ENCODE results near the gene FUBP3.

The FUBP3 gene

GRCh38 chr9:130629443-130630070 is 50.2 kb downstream of the FUBP3 start:
- no peaks in the 10 kb centered on the region for H3K27me3 ChIP-seq (ENCODE audit: insufficient read depth, poor library complexity, severe bottlenecking)
- DNase-seq (ENCODE audit: low read depth in 1 of 2, low spot score in 1 of 2): no peak
- TF ChIP-seq CTCF (IDR thresholded peaks at IDR 0.05; ENCODE audit: insufficient read depth, low read length): no peak
- no peak for TF ChIP-seq GABPA (IDR thresholded peaks at IDR 0.05; ENCODE audit: low read depth)
- TF ChIP-seq REST (IDR thresholded peaks at IDR 0.05; ENCODE audit: insufficient replicate concordance, low read depth): no peak
- no peak for TF ChIP-seq POLR2AphosphoS5 (IDR thresholded peaks at IDR 0.05; ENCODE audit: low read depth)
- no peak for TF ChIP-seq SPI1 (IDR thresholded peaks at IDR 0.05; ENCODE audit: borderline replicate concordance, low read depth)
- no peak overlapping the region for H3K27ac ChIP-seq (replicated peaks)
- no peak overlapping the region for H3K4me3 ChIP-seq (replicated peaks; ENCODE audit: insufficient read depth, low read length)

GRCh38 chr9:130630071-130630450 is 50.7 kb downstream of the FUBP3 start:
- no peak for TF ChIP-seq POLR2AphosphoS5 (IDR thresholded peaks at IDR 0.05; ENCODE audit: low read depth)
- TF ChIP-seq SPI1 (IDR thresholded peaks at IDR 0.05; ENCODE audit: borderline replicate concordance, low read depth): no peak

GRCh38 chr9:130630506-130631330 is 51.3 kb downstream of the FUBP3 start:
- H3K27ac ChIP-seq (replicated peaks): no peak overlapping the region
- DNase-seq (ENCODE audit: low read depth in 1 of 2, low spot score in 1 of 2): no peak

More at GRCh38 chr9:130630071-130630450, 50.7 kb downstream of the FUBP3 start:
- DNase-seq (ENCODE audit: low read depth in 1 of 2, low spot score in 1 of 2): no peak
- H3K27ac ChIP-seq (replicated peaks): no peak overlapping the region
- H3K4me3 ChIP-seq (replicated peaks; ENCODE audit: insufficient read depth, low read length): no peak overlapping the region
- H3K27me3 ChIP-seq (ENCODE audit: insufficient read depth, poor library complexity, severe bottlenecking): no peaks in the 10 kb centered on the region

More at GRCh38 chr9:130630506-130631330, 51.3 kb downstream of the FUBP3 start:
- Histone ChIP-seq H3K27me3 (ENCODE audit: insufficient read depth, poor library complexity, severe bottlenecking) (no peaks in the 10 kb centered on the region), H3K4me3 (replicated peaks; ENCODE audit: insufficient read depth, low read length) (no peak overlapping the region)
- TF ChIP-seq POLR2AphosphoS5 (IDR thresholded peaks at IDR 0.05; ENCODE audit: low read depth): no peak
- no peak for TF ChIP-seq SPI1 (IDR thresholded peaks at IDR 0.05; ENCODE audit: borderline replicate concordance, low read depth)
- TF ChIP-seq GABPA (IDR thresholded peaks at IDR 0.05; ENCODE audit: low read depth): no peak
- no peak for TF ChIP-seq CTCF (IDR thresholded peaks at IDR 0.05; ENCODE audit: insufficient read depth, low read length)
- TF ChIP-seq REST (IDR thresholded peaks at IDR 0.05; ENCODE audit: insufficient replicate concordance, low read depth): no peak
